GM06990 (cell line): Measurements from ENCODE around the gene ORC4.

Experiments
- DNase-seq: peaks from one replicate; pipeline ENCODE4 v3.0.0-alpha.2; 2011; ENCODE audit not compliant: insufficient read length; ENCODE audit errors: extremely low read depth
- H3K27me3 ChIP-seq: replicated peaks from 2 replicates; pipeline ENCODE4 v1.6.0; 2011; ENCODE audit warnings: low read length; ENCODE audit not compliant: control insufficient read depth, insufficient read depth
- H3K36me3 ChIP-seq: 2 replicates; pipeline ENCODE4 v1.5.1; 2011; ENCODE audit warnings: low read length; ENCODE audit not compliant: control insufficient read depth, insufficient read depth
- H3K4me3 ChIP-seq: replicated peaks from 2 replicates; pipeline ENCODE4 v1.5.1; 2011; ENCODE audit warnings: low read depth, mild to moderate bottlenecking, control low read depth, low read length
- CTCF ChIP-seq: IDR thresholded peaks from 2 replicates; pipeline ENCODE4 v1.5.1; 2011; ENCODE audit warnings: low read length, control low read depth, mild to moderate bottlenecking, inconsistent platforms; ENCODE audit not compliant: insufficient read depth, poor library complexity, severe bottlenecking

Gene ORC4

GRCh38 chr2:147927053-147927588 lies 93.4 kb downstream of the ORC4 start:
- no peak for TF ChIP-seq CTCF
- Histone ChIP-seq H3K4me3 (no peak overlapping the region), H3K27me3 (no peaks in the 10 kb centered on the region), H3K36me3 (no peaks in the 10 kb centered on the region)
- no peak for DNase-seq

- H3K4me3 ChIP-seq: no peak overlapping the region
- TF ChIP-seq CTCF: no peak
- DNase-seq: no peak
- H3K27me3 ChIP-seq: no peaks in the 10 kb centered on the region
- H3K36me3 ChIP-seq: no peaks in the 10 kb centered on the region
Measured at GRCh38 chr2:147925886-147926285, 94.7 kb downstream of the ORC4 start.

GRCh38 chr2:147924647-147925046 lies 95.9 kb downstream of the ORC4 start:
- Histone ChIP-seq H3K4me3 (no peak overlapping the region), H3K36me3 (no peaks in the 10 kb centered on the region), H3K27me3 (no peaks in the 10 kb centered on the region)
- no peak for TF ChIP-seq CTCF
- DNase-seq: no peak

GRCh38 chr2:147923846-147924245 lies 96.7 kb downstream of the ORC4 start:
- DNase-seq: no peak
- no peak for TF ChIP-seq CTCF
- Histone ChIP-seq H3K36me3 (no peaks in the 10 kb centered on the region), H3K27me3 (no peaks in the 10 kb centered on the region), H3K4me3 (no peak overlapping the region)

GRCh38 chr2:147917161-147917560 lies 103.4 kb downstream of the ORC4 start:
- TF ChIP-seq CTCF: no peak
- Histone ChIP-seq H3K27me3 (no peaks in the 10 kb centered on the region), H3K36me3 (no peaks in the 10 kb centered on the region), H3K4me3 (no peak overlapping the region)
- DNase-seq: no peak

- Histone ChIP-seq H3K36me3 (no peaks in the 10 kb centered on the region), H3K4me3 (no peak overlapping the region), H3K27me3 (no peaks in the 10 kb centered on the region)
- TF ChIP-seq CTCF: no peak
- DNase-seq: no peak
Measured at GRCh38 chr2:147916723-147917122, 103.8 kb downstream of the ORC4 start.
